NOMO-1 treated with DMSO at 0.1 percent for 48 hours (cell line): ENCODE measurements around the gene CREB1.
"Not testable (repeated sequence)": the region's sequence is repeated elsewhere in the genome, so short reads cannot be mapped to it uniquely, and the experiment has no call there.

Experiments used
- DNase-seq: peaks from one replicate; lab custom pipeline; 2025; ENCODE audit not compliant: unreplicated experiment; lab: John Stamatoyannopoulos, UW

CREB1 gene

DNA sequence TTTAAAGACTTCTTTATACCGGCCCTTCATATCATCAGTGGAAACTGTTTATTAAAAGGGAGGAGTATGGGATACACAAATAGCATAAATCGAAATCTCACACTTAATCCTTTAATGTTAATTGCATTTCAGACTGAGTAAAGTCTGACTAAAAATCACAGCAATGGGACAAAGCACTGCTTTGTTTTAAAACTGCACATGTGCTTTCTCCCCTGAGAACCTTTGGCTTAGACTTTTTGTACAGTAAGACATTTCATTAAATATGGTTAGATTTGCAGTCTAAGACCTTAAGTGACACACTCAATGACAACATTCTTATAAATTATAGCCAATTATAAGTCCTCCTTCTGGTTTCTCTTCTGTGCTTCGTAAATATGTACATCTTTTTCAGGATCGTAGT, 83.0 kb downstream of the CREB1 start:
- no peak for DNase-seq

GRCh38 chr2:207614824-207615223, 85.1 kb downstream of the CREB1 start:
- no peak for DNase-seq

- DNase-seq: no peak
Measured at GRCh38 chr2:207616185-207616584, 86.4 kb downstream of the CREB1 start.

- no peak for DNase-seq
Measured at GRCh38 chr2:207617011-207617671, 87.4 kb downstream of the CREB1 start.

GRCh38 chr2:207619764-207620203, 90.0 kb downstream of the CREB1 start:
- DNase-seq: peak; percentile 85

DNA sequence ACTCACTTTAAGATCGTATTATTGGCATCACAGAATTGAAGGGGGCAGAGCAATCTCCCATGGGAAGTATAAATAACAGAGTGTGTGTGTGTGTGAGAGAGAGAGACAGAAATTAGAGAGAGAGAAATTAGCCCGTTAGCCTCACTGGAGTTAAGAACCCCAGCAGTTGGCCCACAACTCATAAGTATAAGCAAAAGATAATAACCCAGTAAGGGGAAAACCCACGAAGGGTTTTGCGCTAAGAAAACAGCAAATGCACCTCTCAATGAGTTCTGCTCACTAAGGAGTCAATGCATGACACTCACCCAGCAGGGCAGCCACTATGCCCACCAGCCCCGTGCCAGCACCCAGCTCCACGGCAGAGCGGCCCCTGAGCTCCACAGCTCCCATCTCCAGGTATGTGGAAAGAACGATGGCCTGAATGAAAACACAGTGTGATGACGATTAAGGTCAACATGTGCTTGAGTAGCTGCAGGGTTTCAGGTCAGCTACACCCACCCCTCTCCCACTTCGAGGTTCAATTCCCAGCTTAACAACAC, 91.8 kb downstream of the CREB1 start:
- DNase-seq: no peak

- peak; percentile 70 for DNase-seq
Measured at GRCh38 chr2:207624185-207625013, 94.6 kb downstream of the CREB1 start.

GRCh38 chr2:207625014-207625907, 95.5 kb downstream of the CREB1 start, which contains the start of gene METTL21A:
METTL21A (minus strand) TSS chr2:207625394; CDS start chr2:207624375, 1,019 bp downstream.
- peak; percentile 92 for DNase-seq

DNA sequence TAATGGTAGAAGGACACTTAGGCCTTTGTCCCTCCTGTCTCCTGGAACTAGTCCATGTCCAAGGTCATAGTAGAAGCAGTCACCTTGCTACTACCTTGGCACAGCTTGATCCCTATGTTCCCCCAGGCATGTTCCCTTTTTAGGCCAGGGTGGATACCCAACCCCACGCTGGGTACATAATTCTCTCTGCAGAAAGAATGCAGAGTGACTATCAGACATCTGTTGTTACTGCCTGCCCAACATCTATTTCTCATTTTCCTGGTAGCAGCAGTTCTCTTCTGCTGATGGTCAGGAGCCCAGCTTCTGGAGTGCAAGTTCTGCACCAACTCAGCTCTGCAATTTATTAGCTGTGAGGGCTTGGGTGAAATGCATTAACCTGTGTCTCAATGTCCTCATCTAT, 99.8 kb downstream of the CREB1 start:
- DNase-seq: no peak

DNA sequence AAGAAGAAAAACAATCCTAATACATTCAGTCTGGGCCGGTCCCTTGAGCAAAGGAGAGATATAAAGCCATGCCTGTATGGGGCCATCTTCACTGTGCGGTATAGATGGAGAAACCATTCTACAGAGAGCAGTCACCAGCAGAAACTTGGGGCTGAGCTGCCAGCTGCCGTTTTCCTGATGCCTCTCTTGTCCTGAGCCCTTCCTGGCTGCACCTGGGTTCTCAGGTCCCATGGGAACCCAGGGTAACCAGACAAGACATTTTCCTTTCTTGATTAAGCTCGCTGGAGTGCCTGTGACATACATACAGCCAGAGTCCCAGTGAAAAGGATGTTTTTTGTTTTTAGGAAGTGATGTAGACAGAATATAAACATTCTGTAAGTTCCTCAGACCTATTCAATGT, 100.7 kb downstream of the CREB1 start:
- DNase-seq: no peak

DNA sequence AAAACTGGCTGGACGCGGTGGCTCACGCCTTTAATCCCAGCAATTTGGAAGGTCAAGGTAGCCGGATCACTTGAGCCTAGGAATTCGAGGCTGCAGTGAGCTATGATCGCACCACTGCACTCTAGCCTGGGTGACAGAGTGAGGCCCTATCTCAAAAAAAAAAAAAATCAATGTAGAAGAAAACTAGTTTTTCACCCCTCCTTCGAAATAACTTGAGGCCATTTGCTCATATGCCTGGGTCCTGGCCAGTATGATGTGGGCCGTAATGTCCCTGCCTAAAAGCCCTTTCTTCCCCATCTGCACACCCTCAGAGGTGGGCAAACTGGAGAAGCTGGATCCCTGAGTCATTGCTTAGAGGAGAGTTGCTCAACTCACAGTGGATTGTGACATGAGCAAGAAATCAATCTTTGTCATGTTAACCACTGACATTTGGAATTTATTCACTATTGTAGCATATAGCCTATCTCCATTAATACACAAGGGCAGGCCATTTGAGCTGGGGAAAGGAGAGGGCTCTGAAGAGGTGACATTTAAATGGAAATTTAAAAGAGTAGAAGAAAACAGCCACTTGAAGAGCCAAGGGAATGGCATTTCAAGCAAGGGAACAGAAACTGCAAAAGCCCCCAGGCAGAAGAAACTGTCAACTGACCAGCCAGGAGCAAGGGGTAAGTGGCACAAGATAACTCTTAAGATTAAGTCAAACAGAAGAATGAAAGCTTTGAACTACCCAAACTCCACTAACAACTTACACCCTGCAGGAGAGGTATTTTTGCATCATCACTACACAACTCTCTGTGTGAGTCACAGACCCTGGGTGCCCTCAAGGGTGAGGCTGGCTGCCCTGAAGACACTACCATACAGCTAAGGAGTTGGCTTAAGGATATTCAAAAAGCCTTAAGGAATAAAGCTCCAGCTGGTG, 103.1 kb downstream of the CREB1 start:
- DNase-seq: peak; percentile 93

GRCh38 chr2:207633686-207634085, 103.9 kb downstream of the CREB1 start:
- DNase-seq: no peak

DNA sequence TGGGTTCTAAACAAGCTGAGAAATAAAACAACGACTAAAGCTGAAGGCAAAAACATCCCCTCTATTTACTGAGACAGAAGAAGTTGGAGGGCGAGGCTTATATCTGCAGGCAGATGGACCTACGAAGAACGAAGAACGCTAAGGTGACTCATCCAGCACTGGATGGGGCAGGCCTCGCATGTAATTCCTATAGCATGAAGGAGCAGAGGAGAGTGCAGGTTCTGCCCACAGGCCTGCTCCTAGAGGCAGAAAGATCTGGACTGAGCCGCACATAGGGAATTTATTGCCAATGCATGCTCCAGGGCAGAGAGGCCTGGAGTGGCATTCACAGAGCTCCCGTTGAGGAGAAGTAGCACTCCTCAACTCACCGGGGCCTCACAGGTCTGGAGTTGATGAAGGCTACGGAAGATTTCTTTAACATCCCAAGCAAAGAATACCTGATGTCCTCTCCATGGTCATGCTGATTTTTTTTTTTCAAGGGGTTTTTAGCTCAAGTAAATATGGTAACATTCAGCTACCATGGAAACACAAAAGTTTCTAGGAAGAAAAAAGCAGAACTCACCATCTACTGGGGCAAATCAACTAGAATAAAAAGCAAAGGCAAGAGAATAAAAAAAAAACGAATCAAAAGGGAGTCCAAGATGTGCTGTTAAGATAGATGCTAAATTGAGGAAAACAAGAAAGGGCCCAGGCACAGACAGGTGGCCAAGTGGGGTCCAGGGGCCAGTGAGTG, 105.9 kb downstream of the CREB1 start:
- DNase-seq: peak; percentile 42

DNA sequence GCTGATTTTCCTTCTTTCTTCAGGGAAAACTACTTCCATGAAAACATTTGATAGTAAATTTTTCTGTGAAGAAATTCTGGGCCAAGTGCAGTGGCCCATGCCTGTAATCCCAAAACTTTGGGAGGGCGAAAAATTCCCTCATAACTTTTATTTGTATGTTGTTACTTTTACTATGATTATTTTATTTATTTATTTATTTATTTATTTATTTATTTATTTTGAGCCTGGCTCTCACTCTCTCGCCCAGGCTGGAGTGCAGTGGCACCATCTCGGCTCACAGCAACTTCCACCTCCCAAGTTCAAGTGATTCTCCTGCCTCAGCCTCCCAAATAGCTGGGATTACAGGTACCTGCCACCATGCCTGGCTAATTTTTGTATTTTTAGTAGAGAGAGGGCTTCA, 109.5 kb downstream of the CREB1 start:
- not testable (repeated sequence) for DNase-seq

DNA sequence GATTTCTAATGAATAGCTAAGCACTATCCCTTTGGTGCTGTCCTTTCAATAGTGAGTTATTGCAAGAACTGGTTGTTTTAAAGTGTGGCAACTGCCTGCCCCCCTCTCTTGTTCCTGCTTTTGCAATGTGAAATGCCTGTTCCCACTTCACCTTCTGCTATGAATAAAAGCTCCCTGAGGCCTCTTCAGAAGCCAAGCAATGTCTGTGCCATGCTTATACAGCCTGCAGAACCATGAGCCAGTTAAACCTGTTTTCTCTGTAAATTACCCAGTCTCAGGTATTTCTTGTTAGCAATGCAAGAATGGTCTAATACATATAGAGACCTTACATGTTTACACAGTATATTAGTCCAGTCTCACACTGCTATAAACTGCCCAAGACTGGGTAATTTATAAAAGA, 110.4 kb downstream of the CREB1 start:
- DNase-seq: no peak

DNA sequence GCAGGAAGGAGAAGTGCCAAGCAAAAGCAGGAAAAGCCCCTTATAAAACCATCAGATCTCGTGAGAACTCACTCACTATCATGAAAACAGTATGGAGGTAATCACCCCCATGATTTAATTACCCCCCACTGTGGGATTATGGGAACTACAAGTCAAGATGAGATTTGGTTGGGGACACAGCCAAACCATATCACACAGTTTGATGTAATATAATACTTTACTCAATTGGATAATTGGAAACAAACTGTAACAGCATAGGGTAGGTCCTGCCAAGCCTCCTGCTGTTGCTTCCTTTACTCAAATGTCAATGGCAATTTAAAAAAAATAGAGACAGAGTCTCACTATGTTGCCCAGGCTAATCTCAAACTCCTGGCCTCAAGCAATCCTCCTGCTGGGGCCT, 110.9 kb downstream of the CREB1 start:
- DNase-seq: no peak

DNA sequence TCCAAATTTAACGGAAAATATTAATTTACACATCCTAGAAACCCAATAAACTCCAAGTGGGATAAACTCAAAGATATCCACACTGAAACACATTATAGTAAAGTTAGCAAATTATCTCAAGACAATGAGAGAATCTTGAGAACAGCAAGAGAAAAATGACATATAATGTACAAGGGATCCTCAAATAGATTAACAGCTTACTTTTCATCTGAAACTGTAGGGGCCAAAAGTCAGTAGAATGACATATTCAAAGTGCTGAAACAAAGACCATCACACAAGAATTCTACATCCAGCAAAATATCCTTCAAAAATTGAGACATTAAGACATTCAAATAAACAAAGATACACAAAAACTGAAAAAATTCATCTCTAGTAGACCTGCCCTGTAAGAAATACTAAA, 114.1 kb downstream of the CREB1 start:
- DNase-seq: no peak

GRCh38 chr2:207646582-207646981, 116.8 kb downstream of the CREB1 start:
- DNase-seq: not testable (repeated sequence)
